Islet precursor cell (in vitro differentiated cells): ENCODE results near the gene ZMYM4.
"Not testable (repeated sequence)": the region's sequence is repeated elsewhere in the genome, so short reads cannot be mapped to it uniquely, and the experiment has no call there.

ENCODE experiments used
- DNase-seq: peaks from one replicate; pipeline ENCODE4 v3.0.0-alpha.2; 2018

Gene ZMYM4

DNA sequence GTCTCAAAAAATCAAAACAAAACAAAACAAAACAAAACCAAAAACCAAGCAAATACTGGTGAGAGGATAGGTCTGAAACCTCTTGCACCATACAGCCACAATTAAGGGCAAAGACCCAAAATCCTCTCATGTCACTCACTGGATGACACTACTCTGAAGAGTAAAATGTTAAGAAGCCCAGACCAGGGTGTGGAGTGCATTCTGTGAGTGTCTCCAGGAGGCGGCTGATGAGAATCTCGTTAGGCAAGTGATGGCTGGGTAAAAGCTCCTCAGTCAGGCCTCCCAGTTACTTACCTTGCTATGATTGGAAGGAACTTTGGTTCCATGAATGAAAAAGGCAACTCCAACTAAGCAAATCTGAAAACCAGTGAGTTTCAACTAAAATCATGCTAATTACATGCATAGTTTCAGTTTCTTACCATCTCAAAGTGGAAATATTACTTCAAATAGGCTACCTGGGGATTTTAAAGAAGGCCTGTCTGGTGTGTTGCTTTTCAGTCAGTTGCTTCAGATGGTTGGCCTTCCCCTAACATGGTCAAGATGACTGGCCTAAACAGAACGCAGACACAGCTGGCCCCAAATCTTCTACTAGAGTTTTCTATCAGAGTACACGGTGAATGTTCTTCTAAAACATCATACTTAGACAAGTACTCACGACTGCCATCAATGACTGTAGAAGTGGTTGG, 193.6 kb downstream of the ZMYM4 start:
- DNase-seq = no peak

DNA sequence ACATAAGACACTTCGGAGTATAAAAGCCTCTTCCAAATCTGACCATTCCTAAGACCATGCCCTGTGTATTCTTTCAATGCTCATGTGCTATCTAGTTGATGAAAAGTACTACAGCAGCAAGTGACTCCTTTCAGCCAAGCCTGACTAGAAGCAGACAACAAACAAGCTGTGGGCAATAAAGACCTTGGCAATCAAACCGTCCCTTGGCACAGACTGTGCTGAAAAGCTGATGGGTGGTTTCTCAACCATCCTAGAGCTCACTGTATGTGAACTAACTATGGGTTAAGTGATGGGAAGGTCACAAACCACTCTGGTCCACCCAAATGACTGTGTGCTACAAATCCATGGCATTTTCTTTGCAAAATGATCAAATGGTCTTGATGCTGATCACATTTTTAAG, 194.7 kb downstream of the ZMYM4 start:
- no peak for DNase-seq

DNA sequence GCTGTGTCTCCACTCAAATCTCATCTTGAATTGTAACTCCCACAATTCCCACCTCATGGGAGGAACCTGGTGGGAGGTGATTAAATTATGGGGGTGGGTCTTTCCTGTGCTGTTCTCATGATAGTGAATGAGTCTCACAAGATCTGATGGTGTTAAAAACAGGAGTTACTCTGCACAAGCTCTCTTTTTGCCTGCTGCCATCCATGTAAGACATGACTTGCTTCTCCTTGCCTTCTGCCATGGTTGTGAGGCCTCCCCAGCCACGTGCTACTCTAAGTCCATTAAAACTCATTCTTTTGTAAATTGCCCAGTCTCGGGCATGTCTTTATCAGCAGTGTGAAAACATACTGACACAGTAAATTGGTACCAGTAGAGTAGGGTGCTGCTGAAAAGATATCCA, 195.2 kb downstream of the ZMYM4 start:
- DNase-seq = not testable (repeated sequence)

DNA sequence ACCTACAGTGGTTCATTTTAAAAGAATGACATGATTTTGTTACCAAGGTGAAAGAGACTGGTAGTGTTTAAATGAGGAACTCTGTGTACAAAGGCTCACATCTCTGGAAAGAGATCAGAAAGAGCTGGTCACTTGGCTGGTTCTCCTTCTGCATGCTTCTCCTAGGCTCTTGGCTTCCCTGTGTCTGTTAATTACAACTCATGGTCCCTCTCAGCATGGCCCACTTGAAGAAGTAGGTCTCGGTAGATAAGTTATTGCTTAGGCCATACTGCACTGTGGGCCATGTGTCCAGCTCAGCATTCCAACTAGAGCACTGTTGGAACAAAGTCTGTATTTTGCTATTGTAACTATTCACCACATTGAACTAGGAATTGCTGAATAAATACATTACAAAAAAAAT, 197.6 kb downstream of the ZMYM4 start:
- no peak for DNase-seq

DNA sequence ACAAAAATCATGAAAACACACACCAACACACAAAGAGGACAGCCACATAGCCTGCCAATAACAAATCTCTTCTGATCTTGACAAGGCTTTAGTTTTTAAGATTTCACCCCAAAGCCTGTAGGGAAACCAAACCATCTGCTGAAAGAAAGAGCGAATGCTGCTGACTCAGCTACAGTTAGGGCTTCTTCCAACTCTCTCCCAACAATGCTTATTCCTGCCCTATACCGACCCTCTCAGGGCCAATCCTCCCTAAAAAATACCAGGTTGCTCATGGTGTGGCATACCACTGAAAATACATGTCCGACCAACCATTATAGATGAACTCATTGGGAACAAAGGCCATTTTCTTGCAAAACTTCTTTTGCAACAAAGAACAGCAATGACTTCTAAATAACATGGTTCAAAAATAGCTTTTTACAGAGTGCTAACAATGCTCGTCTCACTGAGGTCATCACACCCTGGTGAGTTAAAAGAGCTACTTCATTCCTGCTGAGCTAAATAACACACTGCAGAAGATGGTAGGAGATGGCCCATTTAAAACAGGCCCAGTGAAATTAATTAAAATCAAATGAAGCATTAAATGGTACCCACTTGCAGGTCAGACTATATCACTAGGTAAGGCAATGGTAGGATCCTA, 202.6 kb downstream of the ZMYM4 start:
- DNase-seq = no peak
